ENCODE results near the gene ELF5. TPM values are rescaled to one million over a fixed set of nuclear protein-coding genes. Genes with fewer than 3 reads are reported as not detected.

The ELF5 gene
- total and polyA plus RNA-seq, 2 of the 13 experiments (the other 11 are each of a cell fraction or from before 2014, with no cell fraction given), result 0.51 to 2.6 TPM

- TF ChIP-seq SOX5 (CRISPR knock-in tag; IDR thresholded peaks at IDR 0.05; ENCODE audit: borderline replicate concordance) (peak; percentile 70), SOX13 (IDR thresholded peaks at IDR 0.05) (no peak), SOX13 (CRISPR knock-in tag; conservative IDR thresholded peaks at IDR 0.05 in 1 of 2, IDR thresholded peaks at IDR 0.05 in 1 of 2) (peak in 1 of 2 experiments; percentile 82; a peak in 2 of 4 replicates), ZNF704 (CRISPR knock-in tag; IDR thresholded peaks at IDR 0.05; ENCODE audit: borderline replicate concordance) (no peak), MTA3 (CRISPR knock-in tag; IDR thresholded peaks at IDR 0.05) (no peak), SP140L (CRISPR knock-in tag; IDR thresholded peaks at IDR 0.05; ENCODE audit: borderline replicate concordance) (no peak), MYPOP (CRISPR knock-in tag; IDR thresholded peaks at IDR 0.05) (no peak)
These were observed 33.1 kb upstream of the ELF5 start (continued) for GRCh38 chr11:34546511-34547209.

- in situ Hi-C loops (cut with HindIII; ENCODE audit: extremely low pct_ligation_motif_present, low pct_unique_long_range_greater_than_20kb) (no loop called here), intact Hi-C loops (cut with micrococcal nuclease; ENCODE audit: unreplicated experiment) (no loop called here)
- H4K20me1 ChIP-seq (ENCODE audit: insufficient read depth, low read length), result no peaks in the 10 kb centered on the region
- FAIRE-seq (no peak), ATAC-seq (no peak), DNase-seq (ENCODE audit: low spot score) (no peak)
- H3K79me2 ChIP-seq (ENCODE audit: insufficient read depth, low read length), result no peaks in the 10 kb centered on the region
- no peaks in the 10 kb centered on the region for H3K36me3 ChIP-seq (replicated peaks in 1 of 2; ENCODE audit: control insufficient read depth in 1 of 2, insufficient read depth in 2 of 2, low read length in 2 of 2)
- H3K4me3 ChIP-seq (replicated peaks in 1 of 3; ENCODE audit: insufficient read depth in 1 of 3, low read depth in 2 of 3, low read length in 3 of 3), result no peak overlapping the region
- BruUV-seq (replicated peaks), result no TSS peak
- ChIA-PET CTCF (ENCODE audit: low intra/inter-chr PET ratio, low total read pairs) (no interaction called here), POLR2A (no interaction called here)
- peaks cover 0 to 16% of the 10 kb centered on the region in 2 experiments; a peak in 3 of 5 replicates for H3K27me3 ChIP-seq (ENCODE audit: control insufficient read depth in 1 of 2, insufficient read depth in 2 of 2, low read length in 2 of 2)
- no peak overlapping the region for H2AFZ ChIP-seq (ENCODE audit: low read length)
- no peaks in the 10 kb centered on the region for H3K9me3 ChIP-seq (ENCODE audit: low read length)
- no peak overlapping the region for H3K9ac ChIP-seq (ENCODE audit: insufficient read depth, low read depth, low read length)
- H3K4me1 ChIP-seq (ENCODE audit: insufficient read depth, low read length), result peaks cover 15% of the 10 kb centered on the region
- H3K27ac ChIP-seq (ENCODE audit: extremely low read length, insufficient read depth, low read length), result no peak overlapping the region
- no peak overlapping the region for H3K4me2 ChIP-seq (ENCODE audit: low read depth, low read length)
- TF ChIP-seq SYNCRIP (IDR thresholded peaks at IDR 0.05; ENCODE audit: insufficient read depth, low read depth, low read length) (no peak), TGIF2 (CRISPR knock-in tag; IDR thresholded peaks at IDR 0.05) (no peak), ZNF850 (CRISPR knock-in tag; conservative IDR thresholded peaks at IDR 0.05) (no peak), ZNF644 (CRISPR knock-in tag; IDR thresholded peaks at IDR 0.05; ENCODE audit: low read depth) (no peak), ZNF724P (CRISPR knock-in tag; IDR thresholded peaks at IDR 0.05; ENCODE audit: borderline replicate concordance) (no peak), KDM5B (CRISPR knock-in tag; IDR thresholded peaks at IDR 0.05; ENCODE audit: borderline replicate concordance) (no peak), ZUFSP (CRISPR knock-in tag; IDR thresholded peaks at IDR 0.05; ENCODE audit: borderline replicate concordance) (no peak), ZNF777 (CRISPR knock-in tag; IDR thresholded peaks at IDR 0.05) (no peak), CC2D1A (CRISPR knock-in tag; IDR thresholded peaks at IDR 0.05) (no peak), ZFP36 (IDR thresholded peaks at IDR 0.05; ENCODE audit: borderline replicate concordance, low read depth, low read length, partially characterized antibody) (no peak), ZNF296 (CRISPR knock-in tag; conservative IDR thresholded peaks at IDR 0.05) (no peak), MED13 (CRISPR knock-in tag; IDR thresholded peaks at IDR 0.05) (no peak), REPIN1 (CRISPR knock-in tag; IDR thresholded peaks at IDR 0.05; ENCODE audit: borderline replicate concordance, low read depth) (no peak)
These were observed 28.5 kb upstream of the ELF5 start for GRCh38 chr11:34542089-34542488.

Data from HepG2 (cell line).